H1 (cell line): Measurements from ENCODE around the gene NBDY. TPM values are rescaled to one million over a fixed set of nuclear protein-coding genes. Genes with fewer than 3 reads are reported as not detected.

Experiments used
- KDM1A ChIP-seq: fragments of 200-600, 300-600 bp; sonication (generic); IDR thresholded peaks from 2 replicates; pipeline ENCODE4 v1.7.1; 2016; ENCODE audit warnings: mild to moderate bottlenecking, low read length, borderline replicate concordance
- KDM5A ChIP-seq: fragments of 200-600 bp; IDR thresholded peaks from 2 replicates; pipeline ENCODE4 v1.7.1; 2012; ENCODE audit warnings: mild to moderate bottlenecking, low read length, inconsistent platforms, mixed read lengths
- POLR2A ChIP-seq, 2 experiments: IDR thresholded peaks; 1 replicate in 1 of 2; 2 replicates in 1 of 2; pipeline ENCODE4 v1.6.1; 2011; ENCODE audit warnings: low read depth in 2 of 2, low read length in 2 of 2, mild to moderate bottlenecking in 2 of 2; ENCODE audit errors: control extremely low read depth in 1 of 2
- POU5F1 ChIP-seq: IDR thresholded peaks from 2 replicates; pipeline ENCODE4 v1.6.1; 2011; ENCODE audit warnings: low read depth, mild to moderate bottlenecking, low read length, moderate library complexity
- RBBP5 ChIP-seq: IDR thresholded peaks from 2 replicates; pipeline ENCODE4 v1.7.1; 2012; ENCODE audit warnings: low read depth, mild to moderate bottlenecking, inconsistent platforms, low read length, moderate library complexity, borderline replicate concordance
- SP4 ChIP-seq: IDR thresholded peaks from 2 replicates; pipeline ENCODE4 v1.6.1; 2012; ENCODE audit warnings: low read length, inconsistent platforms
- polyA plus RNA-seq, 7 experiments: library from polyadenylated mRNA; depleted of rRNA in 3 of 7; stranded (reverse) in 5 of 7; unstranded in 2 of 7; fragments of >200 nt in 5 of 7; fragments of 200-250 nt in 2 of 7; gene quantifications; 1 replicate in 5 of 7; 2 replicates in 1 of 7; 4 replicates in 1 of 7; pipeline versions ENCODE4 v1.2.1 to v1.2.3, GENCODE V29; 2011 to 2013; ENCODE audit warnings: missing spikeins in 2 of 7, mixed read lengths in 2 of 7
- total RNA-seq: library from RNA; stranded (reverse); fragmentation: NEBNext Ultra II Directional; extraction: Animal tissue kit (Norgen Biotek cat#: 25700); gene quantifications from 2 replicates; pipeline ENCODE4 v1.2.1, GENCODE V29; 2021

Gene NBDY
- total and polyA plus RNA-seq, 2 of the 8 experiments (the other 6 are each of a cell fraction or from before 2014, with no cell fraction given), result 42.3 to 57.8 TPM

DNA sequence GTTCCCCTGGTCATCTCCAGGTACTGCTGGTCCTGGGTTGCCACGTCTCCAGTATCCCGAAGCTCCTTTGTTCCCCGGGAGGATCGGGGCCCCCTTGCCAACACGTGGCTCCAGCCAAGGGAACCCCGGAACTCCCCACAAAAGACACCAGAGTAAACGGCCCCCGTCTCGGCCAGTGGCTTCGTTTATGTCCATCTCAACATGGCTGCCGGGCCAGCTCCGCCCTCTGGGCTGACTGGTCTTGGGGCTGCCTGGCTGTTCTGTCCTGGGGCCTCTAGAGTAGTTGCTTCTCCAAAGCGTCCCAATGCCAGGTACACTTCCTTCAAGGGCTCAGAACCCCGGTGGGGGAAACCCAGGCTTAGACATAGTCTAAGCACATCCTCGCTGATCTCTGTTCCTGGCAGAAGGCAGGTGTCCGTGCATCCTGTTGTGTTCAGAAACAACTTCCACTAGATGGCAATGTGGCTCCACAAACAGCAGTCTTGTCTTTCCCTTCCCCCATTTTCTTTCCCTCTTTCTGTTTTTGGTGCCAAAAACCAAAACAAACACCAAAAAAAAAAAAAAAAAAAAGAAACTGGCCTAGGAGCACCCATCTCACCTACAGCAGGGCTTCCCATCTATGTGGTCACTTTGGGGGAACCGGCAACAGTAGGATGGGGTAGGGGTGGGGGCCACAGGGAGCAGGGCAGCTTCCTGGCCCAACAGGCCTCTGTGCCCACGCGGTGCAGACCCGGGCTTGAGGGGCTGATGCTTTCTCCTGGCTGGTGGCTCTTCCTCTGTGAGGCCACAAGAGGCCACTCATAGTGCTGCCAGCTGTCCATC is 35.3 kb downstream of the NBDY start (continued):
- TF ChIP-seq KDM1A, result no peak
- no peak for TF ChIP-seq POU5F1
- no peak for TF ChIP-seq KDM5A
- TF ChIP-seq POLR2A (IDR thresholded peaks at IDR 0.05; ENCODE audit: control extremely low read depth in 1 of 2, low read depth in 2 of 2, low read length in 2 of 2), result no peak
- no peak for TF ChIP-seq SP4
- no peak for TF ChIP-seq RBBP5
- TF ChIP-seq, all 59 proteins: peak for 4
